CD4-positive, CD25-positive, alpha-beta regulatory T cell (primary cell): ENCODE data around the gene B9D2. TPM values are rescaled to one million over a fixed set of nuclear protein-coding genes. Genes with fewer than 3 reads are reported as not detected.

Source experiments
- ATAC-seq, 2 donors: fragments of 150-1000 bp; cut with Tn5 transposase; one replicate each; pipeline ENCODE4 v1.10.0; 2021; ENCODE audit warnings: low read depth in 2 of 2, moderate number of reproducible peaks in 2 of 2, moderate library complexity in 1 of 2
- DNase-seq, 3 donors: peaks; one replicate each; pipeline versions ENCODE4 v3.0.0 to v3.0.0-alpha.2; 2012 to 2022; ENCODE audit warnings: mixed read lengths in 1 of 3
- H3K27ac ChIP-seq: one replicate; pipeline ENCODE4 v1.7.0; 2013; ENCODE audit warnings: mild to moderate bottlenecking, low read length; ENCODE audit not compliant: insufficient read depth, poor library complexity, severe bottlenecking
- H3K27me3 ChIP-seq: one replicate; pipeline ENCODE4 v1.7.0; 2013; ENCODE audit warnings: low read length; ENCODE audit not compliant: control insufficient read depth, insufficient read depth
- H3K36me3 ChIP-seq: one replicate; pipeline ENCODE4 v1.7.0; 2013; ENCODE audit warnings: mild to moderate bottlenecking, low read length, moderate library complexity; ENCODE audit not compliant: control insufficient read depth, insufficient read depth
- H3K4me1 ChIP-seq: 2 replicates; pipeline ENCODE4 v1.7.0; 2013; ENCODE audit warnings: mild to moderate bottlenecking, low read length; ENCODE audit not compliant: insufficient read depth, control insufficient read depth, poor library complexity, severe bottlenecking
- H3K4me3 ChIP-seq: one replicate; pipeline ENCODE4 v1.7.0; 2013; ENCODE audit warnings: low read depth, mild to moderate bottlenecking, low read length, moderate library complexity
- H3K9me3 ChIP-seq, 2 experiments: 1 replicate in 1 of 2; 2 replicates in 1 of 2; pipeline ENCODE4 v1.7.0; 2013; ENCODE audit warnings: low read length in 2 of 2, mild to moderate bottlenecking in 1 of 2, moderate library complexity in 1 of 2; ENCODE audit not compliant: control insufficient read depth in 2 of 2
- H3K27ac Mint-ChIP-seq, 3 donors: one replicate each; pipeline ENCODE4 v1.8.0; 2020 to 2022; ENCODE audit warnings: mild to moderate bottlenecking in 3 of 3, mixed read lengths in 3 of 3, moderate library complexity in 2 of 3
- H3K27me3 Mint-ChIP-seq: one replicate; pipeline ENCODE4 v1.8.0; 2022; ENCODE audit warnings: mild to moderate bottlenecking, mixed read lengths
- H3K36me3 Mint-ChIP-seq: one replicate; pipeline ENCODE4 v1.8.0; 2020; ENCODE audit warnings: mixed read lengths
- H3K4me1 Mint-ChIP-seq, 4 donors: one replicate each; pipeline ENCODE4 v1.8.0; 2020 to 2022; ENCODE audit warnings: mixed read lengths in 4 of 4, mild to moderate bottlenecking in 1 of 4
- H3K4me3 Mint-ChIP-seq, 4 donors: one replicate each; pipeline ENCODE4 v1.8.0; 2020 to 2022; ENCODE audit warnings: mild to moderate bottlenecking in 4 of 4, mixed read lengths in 4 of 4, moderate library complexity in 3 of 4
- H3K9me3 Mint-ChIP-seq, 7 donors: one replicate each; pipeline ENCODE4 v1.8.0; 2020 to 2022; ENCODE audit warnings: mixed read lengths in 7 of 7, mild to moderate bottlenecking in 3 of 7, moderate library complexity in 2 of 7
- polyA plus RNA-seq, 4 donors: library from polyadenylated mRNA; unstranded; fragments of 300-500 nt; fragmentation: Illumina TruSeq; gene quantifications; one replicate each; pipeline ENCODE4 v1.2.3, GENCODE V29; 2021
- total RNA-seq: library from RNA; stranded (reverse); gene quantifications from one replicate; pipeline ENCODE4 v1.2.3, GENCODE V29; 2022

The B9D2 gene
- total and polyA plus RNA-seq, 5 donors from 2014 or later, result 22.3 to 28.4 (median 24.2) TPM

DNA sequence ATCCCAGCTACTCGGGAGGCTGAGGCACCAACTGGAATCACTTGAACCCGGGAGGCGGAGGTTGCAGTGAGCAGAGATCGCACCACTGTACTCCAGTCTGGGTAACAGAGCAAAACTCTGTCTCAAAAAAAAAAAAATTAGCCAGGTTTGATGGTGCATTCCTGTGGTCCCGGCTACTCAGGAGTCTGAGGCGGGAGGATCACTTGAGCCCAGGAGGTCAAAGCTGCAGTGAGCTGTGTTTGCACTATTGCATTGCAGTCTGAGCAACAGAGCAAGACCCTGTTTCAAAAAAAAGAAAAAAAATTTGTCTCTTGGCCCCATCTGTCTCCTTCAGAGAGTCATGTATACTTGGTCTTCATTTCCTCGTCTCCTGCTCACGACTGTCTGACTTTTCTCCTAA is 52.3 kb downstream of the B9D2 start:
- Histone ChIP-seq H3K27me3 (no peaks in the 10 kb centered on the region), H3K9me3 (no peaks in the 10 kb centered on the region), H3K4me3 (no peak overlapping the region), H3K27ac (no peak overlapping the region), H3K4me1 (peaks cover 53% of the 10 kb centered on the region), H3K36me3 (peaks cover 24% of the 10 kb centered on the region)
- Mint-ChIP-seq H3K27me3 (peaks cover 4% of the 10 kb centered on the region), H3K4me3 (peak overlapping the region; percentile 97 to 98 (median 98)), H3K36me3 (peaks cover 27% of the 10 kb centered on the region), H3K9me3 (peaks cover 0 to 2% (median 0%) of the 10 kb centered on the region in 7 donors), H3K4me1 (peaks cover 11 to 75% (median 52%) of the 10 kb centered on the region in 4 donors), H3K27ac (peak overlapping the region; percentile 36 to 75 (median 52))
- ATAC-seq (no peak), DNase-seq (no peak)

DNA sequence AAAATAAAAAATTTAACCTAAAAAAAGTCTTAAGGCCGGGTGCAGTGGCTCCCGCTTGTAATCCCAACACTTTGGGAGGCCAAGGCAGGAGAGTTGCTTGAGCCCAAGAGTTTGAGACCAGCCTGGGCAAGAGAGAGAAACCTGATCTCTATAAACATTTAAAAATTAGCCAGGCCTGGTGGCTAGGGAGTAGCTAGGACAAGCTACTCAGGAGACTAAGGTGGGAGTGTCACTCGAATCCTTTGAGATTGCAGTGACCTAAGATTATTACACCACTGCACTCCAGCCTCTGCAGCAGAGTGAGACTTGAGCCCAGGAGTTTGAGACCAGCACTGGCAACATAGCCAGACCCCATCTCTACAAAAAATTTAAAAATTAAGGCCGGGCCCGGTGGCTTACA is 52.9 kb downstream of the B9D2 start:
- Mint-ChIP-seq H3K9me3 (peaks cover 0 to 2% (median 0%) of the 10 kb centered on the region in 7 donors), H3K4me3 (peak overlapping the region; percentile 97 to 98 (median 98)), H3K27me3 (peaks cover 4% of the 10 kb centered on the region), H3K36me3 (peaks cover 24% of the 10 kb centered on the region), H3K4me1 (peaks cover 11 to 78% (median 54%) of the 10 kb centered on the region in 4 donors), H3K27ac (peak overlapping the region in 1 of 3 donors; percentile 100)
- no peak for DNase-seq
- ATAC-seq, result no peak
- H3K4me1 ChIP-seq, result peaks cover 58% of the 10 kb centered on the region
- no peaks in the 10 kb centered on the region for H3K9me3 ChIP-seq
- no peaks in the 10 kb centered on the region for H3K27me3 ChIP-seq
- H3K27ac ChIP-seq, result peak overlapping the region; percentile 97
- peak overlapping the region; percentile 98 for H3K4me3 ChIP-seq
- H3K36me3 ChIP-seq, result peaks cover 24% of the 10 kb centered on the region

- Histone ChIP-seq H3K27me3 (no peaks in the 10 kb centered on the region), H3K4me1 (peaks cover 67% of the 10 kb centered on the region), H3K4me3 (peak within 1 kb of the TSS; percentile 98), H3K27ac (peak within 1 kb of the TSS; percentile 97), H3K36me3 (peaks cover 28% of the 10 kb centered on the region), H3K9me3 (no peaks in the 10 kb centered on the region)
- peaks cover 21% of the 10 kb centered on the region for H3K36me3 Mint-ChIP-seq
- ATAC-seq, result peak; percentile 67 to 70
- peak; percentile 84 to 93 (median 90) for DNase-seq
- peaks cover 4% of the 10 kb centered on the region for H3K27me3 Mint-ChIP-seq
- peaks cover 11 to 82% (median 56%) of the 10 kb centered on the region in 4 donors for H3K4me1 Mint-ChIP-seq
- H3K4me3 Mint-ChIP-seq, result peak within 1 kb of the TSS; percentile 97 to 98 (median 98)
- peak within 1 kb of the TSS; percentile 98 to 100 (median 100) for H3K27ac Mint-ChIP-seq
- peaks cover 0 to 2% (median 0%) of the 10 kb centered on the region in 7 donors for H3K9me3 Mint-ChIP-seq
These were observed 53.7 kb downstream of the B9D2 start, which contains the start of gene CCDC97 for GRCh38 chr19:41310033-41310831. CCDC97 (plus strand) TSS chr19:41310172; CDS start chr19:41310311, 139 bp downstream.

- peaks cover 75% of the 10 kb centered on the region for H3K4me1 ChIP-seq
- peaks cover 36% of the 10 kb centered on the region for H3K36me3 ChIP-seq
- Mint-ChIP-seq H3K27me3 (peaks cover 4% of the 10 kb centered on the region), H3K27ac (peak overlapping the region; percentile 98 to 100 (median 100)), H3K36me3 (peaks cover 20% of the 10 kb centered on the region), H3K4me3 (peak overlapping the region; percentile 97 to 98 (median 98)), H3K4me1 (peaks cover 11 to 89% (median 59%) of the 10 kb centered on the region in 4 donors), H3K9me3 (peaks cover 0 to 2% (median 0%) of the 10 kb centered on the region in 7 donors)
- H3K4me3 ChIP-seq, result peak overlapping the region; percentile 98
- no peaks in the 10 kb centered on the region for H3K27me3 ChIP-seq
- no peak for ATAC-seq
- peak overlapping the region; percentile 97 for H3K27ac ChIP-seq
- peak in 2 of 3 donors; percentile 20 to 35 for DNase-seq
- no peaks in the 10 kb centered on the region for H3K9me3 ChIP-seq
These were observed 54.5 kb downstream of the B9D2 start for GRCh38 chr19:41309180-41310032.

DNA sequence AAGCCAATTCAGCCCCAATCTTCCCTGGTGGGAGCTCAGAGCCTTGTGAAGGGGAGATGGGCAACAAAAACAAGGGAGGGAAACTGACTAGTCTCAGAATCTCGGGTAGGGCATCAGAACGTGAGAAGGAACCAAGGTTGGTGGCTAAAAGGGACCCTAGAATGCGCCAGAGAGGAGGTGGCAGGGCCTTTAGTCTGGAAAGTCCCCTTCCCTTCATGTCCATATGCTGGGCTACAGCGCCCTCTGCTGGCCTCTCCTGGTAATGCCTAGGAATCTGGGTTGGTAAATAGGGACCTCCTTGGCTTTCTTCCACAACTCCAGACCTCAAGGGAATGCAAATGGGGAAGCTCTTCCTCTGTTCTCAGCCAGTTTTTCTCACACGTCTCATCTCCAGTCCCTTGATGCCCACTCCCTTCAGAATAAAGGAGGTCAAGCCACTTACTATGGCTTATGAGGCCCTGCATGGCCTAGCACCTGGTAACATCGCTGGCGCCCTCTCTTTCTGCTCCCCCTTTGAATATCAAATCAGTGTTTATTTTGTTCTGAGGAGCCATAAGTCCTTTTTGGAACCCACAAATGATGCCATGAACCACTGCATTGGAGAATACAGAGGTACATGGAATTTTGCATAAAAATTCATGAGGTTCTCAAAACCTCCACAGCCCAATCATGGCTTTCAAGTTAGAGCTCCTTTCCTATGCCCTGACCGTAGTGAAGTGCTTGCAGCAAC is 55.3 kb downstream of the B9D2 start:
- H3K36me3 ChIP-seq, result peaks cover 44% of the 10 kb centered on the region
- peaks cover 4% of the 10 kb centered on the region for H3K27me3 Mint-ChIP-seq
- peak overlapping the region; percentile 98 to 100 (median 100) for H3K27ac Mint-ChIP-seq
- peaks cover 11 to 95% (median 63%) of the 10 kb centered on the region in 4 donors for H3K4me1 Mint-ChIP-seq
- H3K4me1 ChIP-seq, result peaks cover 78% of the 10 kb centered on the region
- H3K27me3 ChIP-seq, result no peaks in the 10 kb centered on the region
- H3K9me3 ChIP-seq, result no peaks in the 10 kb centered on the region
- ATAC-seq, result peak; percentile 60 to 69
- peak overlapping the region; percentile 98 for H3K4me3 ChIP-seq
- peaks cover 22% of the 10 kb centered on the region for H3K36me3 Mint-ChIP-seq
- H3K27ac ChIP-seq, result peak overlapping the region; percentile 97
- peak overlapping the region; percentile 97 to 98 (median 98) for H3K4me3 Mint-ChIP-seq
- peaks cover 0 to 2% (median 0%) of the 10 kb centered on the region in 7 donors for H3K9me3 Mint-ChIP-seq
- DNase-seq, result peak; percentile 87 to 90 (median 87)

- Histone ChIP-seq H3K4me3 (peak overlapping the region; percentile 98), H3K27me3 (no peaks in the 10 kb centered on the region), H3K36me3 (peaks cover 44% of the 10 kb centered on the region), H3K4me1 (peaks cover 81% of the 10 kb centered on the region), H3K27ac (peak overlapping the region; percentile 97), H3K9me3 (no peaks in the 10 kb centered on the region)
- Mint-ChIP-seq H3K27ac (peak overlapping the region; percentile 98 to 100 (median 100)), H3K27me3 (peaks cover 4% of the 10 kb centered on the region), H3K36me3 (peaks cover 17% of the 10 kb centered on the region), H3K4me3 (peak overlapping the region; percentile 97 to 98 (median 98)), H3K9me3 (peaks cover 0 to 2% (median 0%) of the 10 kb centered on the region in 7 donors), H3K4me1 (peaks cover 11 to 95% (median 57%) of the 10 kb centered on the region in 4 donors)
- DNase-seq (peak in 1 of 3 donors; percentile 30), ATAC-seq (no peak)
These were observed 55.9 kb downstream of the B9D2 start for GRCh38 chr19:41307954-41308449.
